ENCODE results near the gene RAB3D.

GRCh38 chr19:11345122-11345803 lies 5.8 kb upstream of the RAB3D start:
- no peak for TF ChIP-seq POLR2A (IDR thresholded peaks at IDR 0.05; ENCODE audit: borderline replicate concordance, extremely low read depth, insufficient read depth, insufficient read length)
- TF ChIP-seq EZH2 (IDR thresholded peaks at IDR 0.05): no peak
- no peak for TF ChIP-seq RAD21 (IDR thresholded peaks at IDR 0.05; ENCODE audit: low read depth)
- no peak for TF ChIP-seq YY1 (IDR thresholded peaks at IDR 0.05; ENCODE audit: extremely low read depth, insufficient replicate concordance, low read depth, low read length)
- TF ChIP-seq, protein P1, sequence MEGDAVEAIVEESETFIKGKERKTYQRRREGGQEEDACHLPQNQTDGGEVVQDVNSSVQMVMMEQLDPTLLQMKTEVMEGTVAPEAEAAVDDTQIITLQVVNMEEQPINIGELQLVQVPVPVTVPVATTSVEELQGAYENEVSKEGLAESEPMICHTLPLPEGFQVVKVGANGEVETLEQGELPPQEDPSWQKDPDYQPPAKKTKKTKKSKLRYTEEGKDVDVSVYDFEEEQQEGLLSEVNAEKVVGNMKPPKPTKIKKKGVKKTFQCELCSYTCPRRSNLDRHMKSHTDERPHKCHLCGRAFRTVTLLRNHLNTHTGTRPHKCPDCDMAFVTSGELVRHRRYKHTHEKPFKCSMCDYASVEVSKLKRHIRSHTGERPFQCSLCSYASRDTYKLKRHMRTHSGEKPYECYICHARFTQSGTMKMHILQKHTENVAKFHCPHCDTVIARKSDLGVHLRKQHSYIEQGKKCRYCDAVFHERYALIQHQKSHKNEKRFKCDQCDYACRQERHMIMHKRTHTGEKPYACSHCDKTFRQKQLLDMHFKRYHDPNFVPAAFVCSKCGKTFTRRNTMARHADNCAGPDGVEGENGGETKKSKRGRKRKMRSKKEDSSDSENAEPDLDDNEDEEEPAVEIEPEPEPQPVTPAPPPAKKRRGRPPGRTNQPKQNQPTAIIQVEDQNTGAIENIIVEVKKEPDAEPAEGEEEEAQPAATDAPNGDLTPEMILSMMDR (IDR thresholded peaks at IDR 0.05 in 2 of 3, conservative IDR thresholded peaks at IDR 0.05 in 1 of 3; ENCODE audit: borderline replicate concordance in 1 of 3, insufficient read depth in 1 of 3, low read depth in 2 of 3, low read length in 2 of 3): no peak
- TF ChIP-seq TCF7L2 (IDR thresholded peaks at IDR 0.05; ENCODE audit: borderline replicate concordance, extremely low read depth, insufficient read depth, insufficient read length): no peak
- TF ChIP-seq POLR2AphosphoS5 (IDR thresholded peaks at IDR 0.05; ENCODE audit: low read depth, low read length): no peak
- no peak for TF ChIP-seq EZH2phosphoT487 (IDR thresholded peaks at IDR 0.05; ENCODE audit: borderline replicate concordance)
- no peak for TF ChIP-seq SIN3A (IDR thresholded peaks at IDR 0.05; ENCODE audit: low read depth)

All from HCT116 (cell line).